Small intestine (tissue), 7 donors: ENCODE measurements around the gene MAP2K7. TPM values are rescaled to one million over a fixed set of nuclear protein-coding genes. Genes with fewer than 3 reads are reported as not detected.
"Not testable (repeated sequence)": the region's sequence is repeated elsewhere in the genome, so short reads cannot be mapped to it uniquely, and the experiment has no call there.

Experiments used
- DNase-seq, 2 donors: peaks; one replicate each; pipeline versions ENCODE4 v3.0.0 to v3.0.0-alpha.2; 2013
- FAIRE-seq: peaks from 2 replicates; lab custom pipeline; 2012; peaks lifted over from hg19 to GRCh38; lab: Jason Lieb, UNC
- H3K27ac ChIP-seq, 3 donors: one replicate each; pipeline ENCODE4 v1.5.1; 2013; ENCODE audit warnings: low read length in 2 of 3, mild to moderate bottlenecking in 2 of 3, control low read depth in 1 of 3, inconsistent platforms in 1 of 3, low read depth in 1 of 3, moderate library complexity in 1 of 3
- H3K27me3 ChIP-seq, 3 donors: one replicate each; pipeline ENCODE4 v1.6.1; 2013; ENCODE audit warnings: low read length in 3 of 3, inconsistent platforms in 1 of 3; ENCODE audit not compliant: control insufficient read depth in 3 of 3, insufficient read depth in 3 of 3
- H3K36me3 ChIP-seq, 3 donors: one replicate each; pipeline ENCODE4 v1.6.1; 2013; ENCODE audit warnings: low read length in 3 of 3, inconsistent platforms in 1 of 3, low read depth in 1 of 3, mild to moderate bottlenecking in 1 of 3, moderate library complexity in 1 of 3; ENCODE audit not compliant: control insufficient read depth in 3 of 3, insufficient read depth in 2 of 3
- H3K4me1 ChIP-seq, 3 donors: one replicate each; pipeline ENCODE4 v1.6.1; 2013; ENCODE audit warnings: low read length in 2 of 3, inconsistent platforms in 1 of 3, low read depth in 1 of 3, mild to moderate bottlenecking in 1 of 3, moderate library complexity in 1 of 3; ENCODE audit not compliant: control insufficient read depth in 3 of 3, insufficient read depth in 2 of 3
- H3K4me3 ChIP-seq, 3 donors: one replicate each; pipeline ENCODE4 v1.5.1; 2013; ENCODE audit warnings: low read length in 3 of 3, control low read depth in 1 of 3, inconsistent platforms in 1 of 3, low read depth in 1 of 3, mild to moderate bottlenecking in 1 of 3, moderate library complexity in 1 of 3
- H3K9me3 ChIP-seq, 2 donors: one replicate each; pipeline ENCODE4 v1.6.1; 2013; ENCODE audit warnings: low read depth in 1 of 2, low read length in 1 of 2; ENCODE audit not compliant: control insufficient read depth in 2 of 2, insufficient read depth in 1 of 2
- WGBS, 3 donors: extraction: QIAGEN DNeasy Blood & Tissue Kit; methylation state at CpG; one replicate each; pipeline ENCODE4 v1.1.7; 2013; 5-methylcytosine and 5-hydroxymethylcytosine counted together
- polyA plus RNA-seq, 4 donors: library from polyadenylated mRNA; stranded (reverse) in 3 of 4; unstranded in 1 of 4; fragments of 200-250 nt in 3 of 4; fragments of 120-200 nt in 1 of 4; gene quantifications; one replicate each; pipeline versions ENCODE4 v1.2.1 to v1.2.3, GENCODE V29; 2013
- donor health status: healthy with polysubstance abuse.
- donor health status: control.
- donor health status: control.
- donor health status: Bipolar disorder and iron deficiency.
- donor health status: healthy.

The MAP2K7 gene
- polyA plus RNA-seq, 4 donors: 17.3 to 27.5 (median 21.6) TPM

DNA sequence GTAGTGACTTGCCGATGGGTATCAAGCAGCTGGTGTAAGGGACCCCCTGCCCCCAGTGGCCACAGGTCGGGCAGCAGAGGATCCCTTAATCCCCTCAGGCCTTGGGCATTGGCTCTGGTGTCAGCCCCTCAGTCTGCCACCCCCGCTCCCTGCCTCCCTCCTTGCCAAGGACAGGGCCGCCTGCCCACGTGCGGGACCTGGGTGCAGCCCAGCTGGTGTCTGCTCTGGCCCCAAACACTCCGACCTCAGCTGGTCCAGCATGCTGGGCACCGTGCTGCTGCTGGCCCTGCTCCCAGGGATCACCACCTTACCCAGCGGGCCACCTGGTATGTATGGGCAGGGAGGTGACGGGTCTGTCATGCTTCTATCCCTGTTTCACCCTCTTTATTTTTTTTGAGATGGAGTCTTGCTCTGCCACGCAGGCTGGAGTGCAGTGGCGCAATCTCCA lies 10.9 kb downstream of the MAP2K7 start, which contains the start of gene TGFBR3L:
TGFBR3L (plus strand) TSS at position 233 of the 448 bp plus-strand sequence.
- Histone ChIP-seq H3K27me3 (peaks cover 0 to 48% (median 20%) of the 10 kb centered on the region in 3 donors), H3K9me3 (no peaks in the 10 kb centered on the region), H3K4me1 (peaks cover 2 to 31% (median 3%) of the 10 kb centered on the region in 3 donors), H3K4me3 (no peak within 1 kb of the TSS), H3K36me3 (peaks cover 2 to 37% (median 18%) of the 10 kb centered on the region in 3 donors), H3K27ac (no peak within 1 kb of the TSS)
- no peak for FAIRE-seq
- WGBS, 3 donors: 38 to 60% (median 40%) methylated on average over 12 of the region's 12 CpGs
- no peak for DNase-seq

DNA sequence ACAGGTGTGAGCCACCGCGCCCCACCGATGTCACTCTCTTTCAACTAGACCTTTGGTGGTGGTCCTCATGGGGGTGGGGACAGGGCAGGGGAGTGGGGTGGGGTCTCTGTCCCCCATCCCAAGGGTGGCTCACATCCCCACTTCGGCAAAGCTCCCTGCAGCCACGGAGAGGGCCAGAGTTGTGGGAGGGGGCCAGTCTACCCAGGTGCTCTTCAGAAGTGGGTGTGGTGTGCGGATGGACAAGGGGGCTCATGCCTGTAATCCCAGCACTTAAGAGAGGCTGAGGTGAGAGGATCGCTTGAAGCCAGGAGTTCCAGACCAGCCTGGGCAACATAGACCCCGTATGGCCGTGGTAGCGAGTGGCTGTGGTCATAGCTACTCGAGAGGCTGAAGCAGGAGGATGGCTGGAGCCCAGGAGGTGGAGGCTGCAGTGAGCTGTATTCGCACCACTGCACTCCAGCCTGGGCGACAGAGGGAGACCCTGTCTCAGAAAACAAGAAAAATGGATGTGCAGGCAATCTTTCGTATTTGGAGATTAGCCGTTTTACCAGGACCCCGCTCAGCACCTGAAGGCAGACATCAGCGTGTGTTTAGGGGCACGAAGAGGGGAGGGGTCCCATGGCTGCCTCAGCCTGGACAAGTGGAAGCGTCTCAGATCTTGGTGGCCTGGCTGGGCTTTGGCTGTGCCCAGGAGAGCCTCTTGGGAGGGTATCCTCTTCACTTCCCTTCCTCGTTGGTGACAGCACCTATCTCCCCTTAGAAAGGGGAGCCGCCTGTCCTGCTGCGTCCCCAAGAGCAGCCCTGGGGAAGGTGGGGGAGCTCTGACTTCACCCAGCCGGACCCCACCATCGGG lies 11.8 kb downstream of the MAP2K7 start:
- H3K4me1 ChIP-seq: peaks cover 2 to 36% (median 3%) of the 10 kb centered on the region in 3 donors
- FAIRE-seq: no peak
- peaks cover 2 to 29% (median 14%) of the 10 kb centered on the region in 3 donors for H3K36me3 ChIP-seq
- no peak overlapping the region for H3K4me3 ChIP-seq
- peaks cover 0 to 50% (median 20%) of the 10 kb centered on the region in 3 donors for H3K27me3 ChIP-seq
- WGBS, 3 donors: 39 to 46% (median 43%) methylated on average over 24 of the region's 24 CpGs
- DNase-seq: no peak
- no peaks in the 10 kb centered on the region for H3K9me3 ChIP-seq
- no peak overlapping the region for H3K27ac ChIP-seq

- Histone ChIP-seq H3K27me3 (peaks cover 0 to 50% (median 20%) of the 10 kb centered on the region in 3 donors), H3K36me3 (peaks cover 2 to 21% (median 7%) of the 10 kb centered on the region in 3 donors), H3K27ac (no peak overlapping the region), H3K4me1 (peaks cover 2 to 42% (median 6%) of the 10 kb centered on the region in 3 donors), H3K9me3 (no peaks in the 10 kb centered on the region), H3K4me3 (peak overlapping the region in 1 of 3 donors; percentile 77)
- FAIRE-seq (no peak), DNase-seq (peak; percentile 32 to 63)
- 0 to 1% (median 1%) methylated on average over 50 to 104 of the region's 104 CpGs for WGBS, 3 donors
Observed at GRCh38 chr19:7916103-7916954, 12.7 kb downstream of the MAP2K7 start.

- Histone ChIP-seq H3K4me1 (peaks cover 2 to 48% (median 8%) of the 10 kb centered on the region in 3 donors), H3K36me3 (peaks cover 2 to 21% (median 2%) of the 10 kb centered on the region in 3 donors), H3K4me3 (peak overlapping the region in 2 of 3 donors; percentile 5 to 77), H3K9me3 (no peaks in the 10 kb centered on the region), H3K27ac (no peak overlapping the region), H3K27me3 (peaks cover 0 to 50% (median 20%) of the 10 kb centered on the region in 3 donors)
- FAIRE-seq (no peak), DNase-seq (peak in 1 of 2 donors; percentile 43)
- 4 to 6% (median 6%) methylated on average over 12 of the region's 12 CpGs for WGBS, 3 donors
Observed at GRCh38 chr19:7916955-7917266, 13.2 kb downstream of the MAP2K7 start.

- Histone ChIP-seq H3K36me3 (peaks cover 2 to 22% (median 5%) of the 10 kb centered on the region in 3 donors), H3K4me1 (peaks cover 2 to 48% (median 8%) of the 10 kb centered on the region in 3 donors), H3K27me3 (peaks cover 0 to 50% (median 20%) of the 10 kb centered on the region in 3 donors), H3K9me3 (no peaks in the 10 kb centered on the region), H3K4me3 (peak overlapping the region in 2 of 3 donors; percentile 10 to 77), H3K27ac (no peak overlapping the region)
- DNase-seq (peak; percentile 50 to 77), FAIRE-seq (no peak)
- 1 to 2% (median 1%) methylated on average over 45 to 71 of the region's 71 CpGs for WGBS, 3 donors
Observed at GRCh38 chr19:7917267-7918061, 13.8 kb downstream of the MAP2K7 start.

- not testable (repeated sequence) for DNase-seq, H3K9me3 ChIP-seq, FAIRE-seq
- peaks cover 0 to 50% (median 20%) of the 10 kb centered on the region in 3 donors for H3K27me3 ChIP-seq
- peaks cover 4 to 22% (median 8%) of the 10 kb centered on the region in 3 donors for H3K36me3 ChIP-seq
- H3K27ac ChIP-seq: peak overlapping the region in 1 of 3 donors; percentile 93
- H3K4me1 ChIP-seq: peaks cover 2 to 48% (median 8%) of the 10 kb centered on the region in 3 donors
- peak overlapping the region in 2 of 3 donors; percentile 67 to 77 for H3K4me3 ChIP-seq
- 9 to 23% (median 14%) methylated on average over 23 to 29 of the region's 29 CpGs for WGBS, 3 donors
Observed at GRCh38 chr19:7918062-7918614, 14.5 kb downstream of the MAP2K7 start.

DNA sequence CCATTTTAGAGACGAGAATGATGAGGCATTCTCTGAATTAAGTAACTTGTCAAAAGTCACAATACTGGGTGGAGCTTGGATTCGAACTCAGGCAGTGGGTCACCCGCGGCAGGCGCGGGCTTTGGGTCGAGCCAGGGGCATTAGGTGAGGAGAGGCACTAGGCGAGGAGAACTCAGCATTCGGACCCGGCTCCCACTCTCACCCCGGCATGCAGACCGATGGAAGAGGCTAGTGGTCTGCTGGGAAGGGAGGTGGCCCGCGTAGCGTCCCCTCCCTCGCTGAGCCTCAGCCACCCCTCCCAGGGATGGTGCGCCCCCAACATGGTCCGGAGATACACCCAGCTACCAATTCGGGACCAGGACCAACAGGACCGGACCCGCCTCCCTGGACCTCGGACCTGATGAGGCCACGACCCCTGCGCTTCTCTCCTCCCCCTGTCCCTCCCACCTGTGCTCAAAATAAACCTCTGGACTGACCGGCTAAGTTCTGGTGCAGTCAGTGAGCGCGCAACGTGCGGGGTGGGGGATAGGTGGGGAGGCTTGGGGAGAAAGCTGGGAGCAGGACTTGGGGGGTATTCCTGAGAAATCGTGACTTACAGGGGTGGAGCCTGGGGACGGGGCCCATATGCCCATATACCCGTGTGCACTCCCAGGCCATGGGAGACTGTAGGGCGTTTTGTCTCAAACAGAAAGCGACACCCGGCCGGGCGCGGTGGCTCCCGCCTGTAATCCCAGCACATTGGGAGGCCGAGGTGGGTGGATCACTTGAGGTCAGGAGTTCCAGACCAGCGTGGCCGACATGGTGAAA lies 15.1 kb downstream of the MAP2K7 start:
- H3K4me1 ChIP-seq: peaks cover 2 to 48% (median 8%) of the 10 kb centered on the region in 3 donors
- peaks cover 0 to 50% (median 20%) of the 10 kb centered on the region in 3 donors for H3K27me3 ChIP-seq
- H3K9me3 ChIP-seq: no peaks in the 10 kb centered on the region
- FAIRE-seq (no peak), DNase-seq (peak; percentile 55 to 62)
- WGBS, 3 donors: 25 to 36% (median 34%) methylated on average over 41 to 42 of the region's 42 CpGs
- H3K27ac ChIP-seq: peak overlapping the region in 2 of 3 donors; percentile 93 to 96
- H3K4me3 ChIP-seq: peak overlapping the region in 2 of 3 donors; percentile 67 to 77
- H3K36me3 ChIP-seq: peaks cover 4 to 24% (median 8%) of the 10 kb centered on the region in 3 donors
